Fibroblast of lung (primary cell): ENCODE data around the gene AKAP12.

Experiments
- CTCF ChIP-seq, 2 donors: IDR thresholded peaks in 1 of 2; conservative IDR thresholded peaks in 1 of 2; 1 replicate in 1 of 2; 2 replicates in 1 of 2; pipeline ENCODE4 v1.5.1; 2011 to 2012; ENCODE audit warnings: low read length in 2 of 2, control low read depth in 1 of 2, inconsistent platforms in 1 of 2, low read depth in 1 of 2, mild to moderate bottlenecking in 1 of 2
- EZH2 ChIP-seq: IDR thresholded peaks from 2 replicates; pipeline ENCODE4 v1.5.1; 2012; ENCODE audit warnings: low read length, control low read depth, mild to moderate bottlenecking; ENCODE audit errors: missing control alignments

- TF ChIP-seq CTCF (conservative IDR thresholded peaks at IDR 0.05 in 1 of 2, IDR thresholded peaks at IDR 0.05 in 1 of 2; ENCODE audit: low read depth in 1 of 2, low read length in 2 of 2) (no peak), EZH2 (no peak)
These were observed 25.5 kb downstream of the AKAP12 start for GRCh38 chr6:151265282-151265681.
